Adipocyte (in vitro differentiated cells): ENCODE data around the gene CCDC88B.
"Not testable (repeated sequence)": the region's sequence is repeated elsewhere in the genome, so short reads cannot be mapped to it uniquely, and the experiment has no call there.

ENCODE experiments used
- DNase-seq: peaks from one replicate; pipeline ENCODE4 v3.0.0-alpha.2; 2015; ENCODE audit warnings: low read depth
- H3K27me3 ChIP-seq: replicated peaks from 2 replicates; pipeline ENCODE4 v1.7.0; 2013; ENCODE audit warnings: mild to moderate bottlenecking, low read length, moderate library complexity; ENCODE audit not compliant: control insufficient read depth, insufficient read depth
- H3K36me3 ChIP-seq: 2 replicates; pipeline ENCODE4 v1.7.0; 2013; ENCODE audit warnings: low read length, mild to moderate bottlenecking, moderate library complexity; ENCODE audit not compliant: control insufficient read depth, insufficient read depth, severe bottlenecking
- H3K4me1 ChIP-seq: 2 replicates; pipeline ENCODE4 v1.7.0; 2013; ENCODE audit warnings: mild to moderate bottlenecking, low read length, moderate library complexity; ENCODE audit not compliant: control insufficient read depth, insufficient read depth
- H3K4me3 ChIP-seq: 2 replicates; pipeline ENCODE4 v1.7.0; 2013; ENCODE audit warnings: mild to moderate bottlenecking, low read length, moderate library complexity
- H3K9ac ChIP-seq: 2 replicates; pipeline ENCODE4 v1.7.0; 2013; ENCODE audit warnings: mild to moderate bottlenecking, low read length, moderate library complexity
- H3K9me3 ChIP-seq: 2 replicates; pipeline ENCODE4 v1.7.0; 2013; ENCODE audit warnings: mild to moderate bottlenecking, low read length, moderate library complexity; ENCODE audit not compliant: control insufficient read depth

The CCDC88B gene

DNA sequence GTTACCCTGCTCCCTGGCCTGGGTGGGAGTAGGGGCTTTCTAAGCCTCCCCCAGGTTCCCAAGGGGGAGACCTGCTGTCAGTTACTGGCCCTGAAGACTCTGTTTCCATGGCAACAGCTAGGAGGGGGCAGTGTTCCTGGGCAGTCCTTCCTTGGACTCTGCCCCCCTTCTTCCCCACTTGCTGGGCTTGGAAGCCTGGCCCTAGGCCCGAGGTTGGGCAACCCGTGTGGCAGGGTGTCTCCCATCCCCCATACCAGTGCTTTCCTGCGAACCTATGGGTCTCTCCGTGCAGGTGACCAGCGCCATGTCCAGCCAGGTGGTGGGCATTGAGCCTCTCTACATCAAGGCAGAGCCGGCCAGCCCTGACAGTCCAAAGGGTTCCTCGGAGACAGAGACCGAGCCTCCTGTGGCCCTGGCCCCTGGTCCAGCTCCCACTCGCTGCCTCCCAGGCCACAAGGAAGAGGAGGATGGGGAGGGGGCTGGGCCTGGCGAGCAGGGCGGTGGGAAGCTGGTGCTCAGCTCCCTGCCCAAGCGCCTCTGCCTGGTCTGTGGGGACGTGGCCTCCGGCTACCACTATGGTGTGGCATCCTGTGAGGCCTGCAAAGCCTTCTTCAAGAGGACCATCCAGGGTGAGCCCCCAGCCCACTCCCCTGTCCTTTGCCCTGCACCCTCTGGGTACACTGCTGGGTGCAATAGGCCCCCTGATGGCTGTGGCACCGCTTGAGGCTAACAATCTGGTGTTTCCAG, 33.0 kb upstream of the CCDC88B start:
- H3K27me3 ChIP-seq: no peaks in the 10 kb centered on the region
- H3K9me3 ChIP-seq: no peaks in the 10 kb centered on the region
- DNase-seq: peak; percentile 31
- H3K4me3 ChIP-seq: peak overlapping the region; percentile 93
- H3K4me1 ChIP-seq: peaks cover 14% of the 10 kb centered on the region
- H3K36me3 ChIP-seq: no peaks in the 10 kb centered on the region
- peak overlapping the region; percentile 92 for H3K9ac ChIP-seq

DNA sequence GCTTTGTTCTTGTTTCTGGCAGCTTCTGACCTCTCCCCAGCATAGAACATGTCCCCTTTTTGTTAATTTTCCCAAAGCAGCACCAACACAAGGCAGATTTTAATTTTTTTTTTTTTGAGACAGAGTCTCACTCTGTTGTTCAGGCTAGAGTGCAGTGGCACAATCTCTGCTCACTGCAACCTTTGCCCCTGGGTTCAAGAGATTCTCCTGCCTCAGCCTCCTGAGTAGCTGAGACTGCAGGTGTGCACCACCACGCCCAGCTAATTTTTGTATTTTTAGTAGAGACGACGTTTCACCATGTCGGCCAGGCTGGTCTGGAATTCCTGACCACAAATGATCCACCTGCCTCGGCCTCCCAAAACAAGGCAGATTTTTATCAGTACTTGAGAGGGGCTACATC, 32.2 kb upstream of the CCDC88B start:
- H3K36me3 ChIP-seq, H3K4me3 ChIP-seq, DNase-seq, H3K27me3 ChIP-seq, H3K9ac ChIP-seq, H3K9me3 ChIP-seq: not testable (repeated sequence)
- peaks cover 16% of the 10 kb centered on the region for H3K4me1 ChIP-seq

DNA sequence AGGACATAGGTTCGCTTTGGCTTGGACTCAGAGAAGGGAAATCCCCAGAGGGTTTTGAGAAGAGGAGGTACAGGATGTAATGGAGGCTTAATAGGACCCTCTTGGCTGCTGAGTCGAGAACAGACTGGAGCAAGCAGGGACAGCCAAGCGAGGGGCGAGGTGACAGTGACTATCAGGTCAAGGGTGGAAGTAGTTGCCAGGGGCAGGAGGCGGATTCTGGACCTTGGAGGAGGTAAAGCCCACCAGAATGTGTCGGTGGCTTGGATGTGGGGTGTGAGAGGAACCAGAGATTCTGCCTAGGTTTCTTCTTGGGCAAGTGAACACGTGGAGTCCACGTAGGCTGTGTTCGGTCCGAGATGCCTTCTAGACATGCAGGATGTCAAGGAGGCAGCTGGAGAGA, 27.1 kb upstream of the CCDC88B start:
- Histone ChIP-seq H3K36me3 (peaks cover 22% of the 10 kb centered on the region), H3K9me3 (no peaks in the 10 kb centered on the region), H3K4me3 (peak overlapping the region; percentile 75), H3K9ac (peak overlapping the region; percentile 87), H3K27me3 (no peaks in the 10 kb centered on the region), H3K4me1 (peaks cover 30% of the 10 kb centered on the region)
- DNase-seq: no peak

DNA sequence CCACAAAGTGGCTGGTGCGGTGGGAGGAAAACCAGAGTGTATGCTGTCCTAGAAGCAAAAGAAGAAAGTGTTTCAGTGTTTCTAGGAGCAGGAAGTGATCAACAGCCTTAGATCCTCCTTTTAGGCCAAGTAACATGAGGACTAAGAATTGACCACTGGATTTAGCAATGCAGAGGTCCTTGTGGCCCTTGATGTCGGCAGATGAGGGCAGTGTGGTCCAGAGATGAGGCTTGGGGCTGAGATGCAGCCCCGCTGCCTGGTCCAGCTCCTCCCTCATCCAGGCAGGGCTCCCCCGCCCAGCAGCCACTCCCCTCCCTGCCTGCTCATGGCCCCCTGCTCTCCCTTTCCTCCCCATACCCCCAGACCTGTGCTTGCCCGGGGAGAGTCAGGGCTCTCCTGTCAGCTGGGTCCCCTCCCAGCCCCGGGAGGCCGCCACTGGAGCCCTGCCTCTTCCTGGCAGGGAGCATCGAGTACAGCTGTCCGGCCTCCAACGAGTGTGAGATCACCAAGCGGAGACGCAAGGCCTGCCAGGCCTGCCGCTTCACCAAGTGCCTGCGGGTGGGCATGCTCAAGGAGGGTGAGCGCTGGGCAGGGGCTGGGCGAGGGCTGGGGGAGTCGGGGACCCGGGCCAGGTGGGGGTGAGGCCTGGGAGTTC, 26.4 kb upstream of the CCDC88B start:
- no peaks in the 10 kb centered on the region for H3K27me3 ChIP-seq
- H3K9ac ChIP-seq: peak overlapping the region; percentile 87
- H3K4me1 ChIP-seq: peaks cover 30% of the 10 kb centered on the region
- H3K4me3 ChIP-seq: peak overlapping the region; percentile 75
- peaks cover 22% of the 10 kb centered on the region for H3K36me3 ChIP-seq
- no peak for DNase-seq
- H3K9me3 ChIP-seq: no peaks in the 10 kb centered on the region

DNA sequence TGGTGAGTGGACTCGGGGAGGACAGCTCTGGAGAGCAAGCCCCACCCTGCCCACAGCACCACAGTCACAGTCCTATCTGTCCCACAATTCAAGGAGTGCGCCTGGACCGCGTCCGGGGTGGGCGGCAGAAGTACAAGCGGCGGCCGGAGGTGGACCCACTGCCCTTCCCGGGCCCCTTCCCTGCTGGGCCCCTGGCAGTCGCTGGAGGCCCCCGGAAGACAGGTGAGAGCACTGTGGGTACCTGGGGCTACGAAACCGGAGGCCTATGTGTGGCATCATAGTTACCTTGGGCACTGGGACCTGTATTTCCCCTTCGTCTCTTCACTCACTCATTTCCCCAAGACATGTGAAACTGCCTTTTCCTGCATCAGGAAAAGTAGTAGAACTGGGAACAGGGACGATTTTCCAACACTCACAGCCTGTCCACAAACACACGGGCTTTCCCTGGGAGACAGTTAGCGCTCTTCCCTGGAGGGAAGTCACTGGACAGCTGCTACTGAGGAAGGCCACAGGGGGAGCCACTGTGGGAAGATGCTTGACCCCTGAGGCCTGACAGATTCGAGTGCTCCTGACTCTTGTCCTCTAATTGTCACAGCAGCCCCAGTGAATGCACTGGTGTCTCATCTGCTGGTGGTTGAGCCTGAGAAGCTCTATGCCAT, 25.7 kb upstream of the CCDC88B start:
- H3K4me3 ChIP-seq: peak overlapping the region; percentile 75
- DNase-seq: no peak
- no peaks in the 10 kb centered on the region for H3K27me3 ChIP-seq
- H3K36me3 ChIP-seq: peaks cover 22% of the 10 kb centered on the region
- H3K9ac ChIP-seq: peak overlapping the region; percentile 87
- no peaks in the 10 kb centered on the region for H3K9me3 ChIP-seq
- H3K4me1 ChIP-seq: peaks cover 35% of the 10 kb centered on the region

DNA sequence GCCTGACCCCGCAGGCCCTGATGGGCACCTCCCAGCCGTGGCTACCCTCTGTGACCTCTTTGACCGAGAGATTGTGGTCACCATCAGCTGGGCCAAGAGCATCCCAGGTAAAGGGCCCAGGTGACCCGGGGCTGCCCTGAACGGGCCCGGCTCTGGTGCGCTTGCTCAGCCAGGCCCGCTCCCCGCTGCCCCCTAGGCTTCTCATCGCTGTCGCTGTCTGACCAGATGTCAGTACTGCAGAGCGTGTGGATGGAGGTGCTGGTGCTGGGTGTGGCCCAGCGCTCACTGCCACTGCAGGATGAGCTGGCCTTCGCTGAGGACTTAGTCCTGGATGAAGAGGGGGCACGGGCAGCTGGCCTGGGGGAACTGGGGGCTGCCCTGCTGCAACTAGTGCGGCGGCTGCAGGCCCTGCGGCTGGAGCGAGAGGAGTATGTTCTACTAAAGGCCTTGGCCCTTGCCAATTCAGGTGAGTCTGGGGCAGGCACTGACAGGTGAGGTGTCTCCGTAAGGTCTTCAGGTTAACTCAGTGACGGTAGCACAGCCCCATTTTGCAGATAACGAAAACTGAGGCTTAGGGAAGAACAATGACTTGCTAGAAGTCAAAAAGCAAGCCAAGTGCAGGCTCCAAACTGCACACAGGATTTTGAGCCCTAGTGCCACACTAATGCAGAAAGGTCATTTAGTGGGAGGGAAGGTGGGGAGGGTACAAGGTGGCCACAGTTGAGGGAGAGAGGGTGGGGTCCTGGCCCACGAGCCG, 25.0 kb upstream of the CCDC88B start:
- no peak for DNase-seq
- Histone ChIP-seq H3K9ac (peak overlapping the region; percentile 87), H3K4me1 (peaks cover 41% of the 10 kb centered on the region), H3K27me3 (no peaks in the 10 kb centered on the region), H3K9me3 (no peaks in the 10 kb centered on the region), H3K4me3 (peak overlapping the region; percentile 75), H3K36me3 (peaks cover 22% of the 10 kb centered on the region)

DNA sequence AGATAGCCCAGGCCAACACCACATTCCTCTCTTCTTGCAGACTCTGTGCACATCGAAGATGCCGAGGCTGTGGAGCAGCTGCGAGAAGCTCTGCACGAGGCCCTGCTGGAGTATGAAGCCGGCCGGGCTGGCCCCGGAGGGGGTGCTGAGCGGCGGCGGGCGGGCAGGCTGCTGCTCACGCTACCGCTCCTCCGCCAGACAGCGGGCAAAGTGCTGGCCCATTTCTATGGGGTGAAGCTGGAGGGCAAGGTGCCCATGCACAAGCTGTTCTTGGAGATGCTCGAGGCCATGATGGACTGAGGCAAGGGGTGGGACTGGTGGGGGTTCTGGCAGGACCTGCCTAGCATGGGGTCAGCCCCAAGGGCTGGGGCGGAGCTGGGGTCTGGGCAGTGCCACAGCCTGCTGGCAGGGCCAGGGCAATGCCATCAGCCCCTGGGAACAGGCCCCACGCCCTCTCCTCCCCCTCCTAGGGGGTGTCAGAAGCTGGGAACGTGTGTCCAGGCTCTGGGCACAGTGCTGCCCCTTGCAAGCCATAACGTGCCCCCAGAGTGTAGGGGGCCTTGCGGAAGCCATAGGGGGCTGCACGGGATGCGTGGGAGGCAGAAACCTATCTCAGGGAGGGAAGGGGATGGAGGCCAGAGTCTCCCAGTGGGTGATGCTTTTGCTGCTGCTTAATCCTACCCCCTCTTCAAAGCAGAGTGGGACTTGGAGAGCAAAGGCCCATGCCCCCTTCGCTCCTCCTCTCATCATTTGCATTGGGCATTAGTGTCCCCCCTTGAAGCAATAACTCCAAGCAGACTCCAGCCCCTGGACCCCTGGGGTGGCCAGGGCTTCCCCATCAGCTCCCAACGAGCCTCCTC, 24.1 kb upstream of the CCDC88B start:
- H3K27me3 ChIP-seq, H3K9me3 ChIP-seq, DNase-seq: not testable (repeated sequence)
- peak overlapping the region; percentile 93 for H3K9ac ChIP-seq
- peak overlapping the region; percentile 91 for H3K4me3 ChIP-seq
- peaks cover 41% of the 10 kb centered on the region for H3K4me1 ChIP-seq
- H3K36me3 ChIP-seq: peaks cover 24% of the 10 kb centered on the region

DNA sequence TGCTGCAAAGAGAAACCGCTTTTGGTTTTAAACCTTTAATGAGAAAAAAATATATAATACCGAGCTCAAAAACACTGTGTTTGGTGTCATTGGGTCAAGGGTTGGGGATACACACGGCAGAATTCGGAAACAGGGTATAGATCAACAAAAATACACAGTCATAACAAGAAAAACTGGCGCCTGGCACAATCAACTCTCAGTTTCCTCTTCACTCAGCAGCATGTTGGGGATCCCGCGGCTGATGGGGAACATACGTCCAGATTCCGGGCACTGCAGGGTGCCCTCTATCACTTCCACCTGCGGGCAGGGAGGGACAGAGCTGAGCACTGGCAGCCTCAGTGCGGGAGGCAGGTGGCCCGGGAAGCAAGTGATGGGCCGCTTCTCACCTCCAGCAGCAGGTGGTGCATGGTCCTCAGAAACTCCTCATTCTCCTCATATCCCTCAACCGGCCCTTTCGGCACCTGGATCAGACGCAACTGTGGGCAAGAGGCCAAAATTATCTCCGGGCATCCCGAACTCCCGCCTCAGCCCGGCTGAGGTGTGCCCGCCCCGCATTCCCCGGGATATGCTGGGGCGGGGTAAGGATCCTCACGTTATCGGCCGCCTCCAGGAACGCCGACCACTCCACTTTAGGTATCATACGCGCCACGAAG, 23.2 kb upstream of the CCDC88B start:
- Histone ChIP-seq H3K4me3 (peak overlapping the region; percentile 91), H3K9ac (peak overlapping the region; percentile 93), H3K9me3 (no peaks in the 10 kb centered on the region), H3K27me3 (no peaks in the 10 kb centered on the region), H3K36me3 (peaks cover 29% of the 10 kb centered on the region), H3K4me1 (peaks cover 41% of the 10 kb centered on the region)
- DNase-seq: no peak

DNA sequence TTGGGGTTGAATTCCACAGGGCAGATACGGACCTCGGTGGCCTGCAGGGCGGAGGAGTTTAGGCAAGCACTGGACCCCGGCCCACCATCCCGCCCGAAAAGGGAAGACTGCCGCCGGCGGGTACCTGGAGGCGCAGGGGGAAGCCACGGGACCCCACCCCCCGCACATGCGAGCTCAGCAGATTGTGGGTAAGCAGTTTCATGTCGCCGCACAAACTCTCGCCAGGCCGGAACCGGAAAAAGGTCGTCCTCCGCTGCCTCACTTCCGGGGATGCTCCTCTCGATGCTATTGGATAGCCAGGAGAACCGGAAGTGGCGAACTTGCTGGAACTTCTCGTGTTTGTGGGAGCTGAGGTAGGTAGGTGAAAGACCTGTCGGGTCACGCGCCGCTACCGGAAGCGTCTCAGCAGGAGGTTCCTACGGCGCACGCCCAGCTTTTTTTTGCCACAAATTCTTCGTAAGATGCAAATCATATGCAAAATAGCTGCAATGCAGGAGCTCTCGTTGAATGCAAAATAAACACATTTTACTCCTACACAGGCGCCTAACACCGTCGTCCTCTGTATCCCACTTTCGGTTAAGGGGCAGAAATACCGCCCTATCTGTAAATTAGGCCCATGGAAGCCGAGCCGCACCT, 22.6 kb upstream of the CCDC88B start, which contains the start of gene TRMT112:
Gene TRMT112 (minus strand): TSS at position 235 of the 636 bp plus-strand sequence. CDS start 33 bp downstream, at position 202.
- Histone ChIP-seq H3K4me3 (peak within 1 kb of the TSS; percentile 91), H3K36me3 (peaks cover 35% of the 10 kb centered on the region), H3K27me3 (no peaks in the 10 kb centered on the region), H3K4me1 (peaks cover 41% of the 10 kb centered on the region), H3K9ac (peak within 1 kb of the TSS; percentile 93), H3K9me3 (no peaks in the 10 kb centered on the region)
- peak; percentile 98 for DNase-seq
